Measurements from ENCODE around the gene CRX.
"Not testable (repeated sequence)": the region's sequence is repeated elsewhere in the genome, so short reads cannot be mapped to it uniquely, and the experiment has no call there.

CRX gene

GRCh38 chr19:47853003-47853402, 31.3 kb downstream of the CRX start:
- H3K27ac ChIP-seq: no peak overlapping the region
- TF ChIP-seq ZFX (IDR thresholded peaks at IDR 0.05): no peak
- no peak for TF ChIP-seq CTCF (conservative IDR thresholded peaks at IDR 0.05)

- TF ChIP-seq CTCF (conservative IDR thresholded peaks at IDR 0.05) (no peak), ZFX (IDR thresholded peaks at IDR 0.05) (no peak)
- H3K27ac ChIP-seq: no peak overlapping the region
Measured at GRCh38 chr19:47854459-47854858, 32.7 kb downstream of the CRX start.

GRCh38 chr19:47858231-47858630, 36.5 kb downstream of the CRX start:
- H3K27ac ChIP-seq: not testable (repeated sequence)

- H3K27ac ChIP-seq: not testable (repeated sequence)
Measured at GRCh38 chr19:47858646-47859285, 37.0 kb downstream of the CRX start, which contains the start of gene TPRX2. Gene TPRX2 (plus strand): TSS chr19:47859235. CDS start chr19:47859247, 12 bp downstream.

- not testable (repeated sequence) for H3K27ac ChIP-seq
Measured at GRCh38 chr19:47859838-47860237, 38.1 kb downstream of the CRX start.

- TF ChIP-seq CTCF (conservative IDR thresholded peaks at IDR 0.05) (no peak), ZFX (IDR thresholded peaks at IDR 0.05) (no peak)
Measured at GRCh38 chr19:47860602-47861297, 39.0 kb downstream of the CRX start.

GRCh38 chr19:47861630-47862029, 39.9 kb downstream of the CRX start:
- TF ChIP-seq CTCF (conservative IDR thresholded peaks at IDR 0.05): no peak
- no peak overlapping the region for H3K27ac ChIP-seq

More at GRCh38 chr19:47860602-47861297, 39.0 kb downstream of the CRX start:
- H3K27ac ChIP-seq: no peak overlapping the region

GRCh38 chr19:47863514-47863936, 41.8 kb downstream of the CRX start:
- no peak for TF ChIP-seq ZFX (IDR thresholded peaks at IDR 0.05)
- TF ChIP-seq CTCF (conservative IDR thresholded peaks at IDR 0.05): peak; percentile 89
- no peak overlapping the region for H3K27ac ChIP-seq

- no peak for TF ChIP-seq ZFX (IDR thresholded peaks at IDR 0.05)
- TF ChIP-seq CTCF (conservative IDR thresholded peaks at IDR 0.05): no peak
- no peak overlapping the region for H3K27ac ChIP-seq
Measured at GRCh38 chr19:47865166-47865565, 43.4 kb downstream of the CRX start.

Measured in C4-2B (cell line).